Body of pancreas (tissue), 4 donors: ENCODE data around the gene GPC2. TPM values are rescaled to one million over a fixed set of nuclear protein-coding genes. Genes with fewer than 3 reads are reported as not detected.

ENCODE experiments used
- ATAC-seq: fragments of 150-250 bp; one replicate; pipeline ENCODE4 v1.9.1; 2016
- DNase-seq, 4 donors: peaks; one replicate each; pipeline ENCODE4 v3.0.0-alpha.2; 2019
- H3K27ac ChIP-seq, 4 donors: fragments of 200-600 bp; sonication (generic); 1 replicate in 3 of 4; 2 replicates in 1 of 4; pipeline versions ENCODE4 v1.5.1 to v1.6.1; 2016 to 2019; ENCODE audit warnings: mild to moderate bottlenecking in 1 of 4, mixed read lengths in 1 of 4, moderate library complexity in 1 of 4
- H3K27me3 ChIP-seq, 2 donors: fragments of 200-600 bp; sonication (generic); one replicate each; pipeline ENCODE4 v1.6.0; 2016; ENCODE audit warnings: mild to moderate bottlenecking in 1 of 2
- H3K36me3 ChIP-seq, 2 donors: fragments of 200-600 bp; sonication (generic); replicated peaks in 1 of 2; 2 replicates each; pipeline ENCODE4 v1.5.1; 2016; ENCODE audit warnings: low read depth in 2 of 2; ENCODE audit not compliant: insufficient read depth in 1 of 2
- H3K4me1 ChIP-seq: fragments of 200-600 bp; sonication (generic); one replicate; pipeline ENCODE4 v1.6.0; 2016
- H3K4me3 ChIP-seq, 2 donors: fragments of 200-600 bp; sonication (generic); 1 replicate in 1 of 2; 2 replicates in 1 of 2; pipeline ENCODE4 v1.5.1; 2016 to 2019
- H3K9me3 ChIP-seq, 3 donors: fragments of 200-600 bp; sonication (generic); 1 replicate in 2 of 3; 2 replicates in 1 of 3; pipeline ENCODE4 v1.5.1; 2016
- CTCF ChIP-seq, 7 experiments: fragments of 450-650 bp in 4 of 7; fragments of 200-600 bp in 3 of 7; sonication (generic) in 3 of 7; IDR thresholded peaks; one replicate each; pipeline ENCODE4 v1.5.1; 2016 to 2019; ENCODE audit warnings: antibody characterized with exemption in 7 of 7
- POLR2A ChIP-seq, 3 donors: fragments of 450-650 bp; IDR thresholded peaks; one replicate each; pipeline ENCODE4 v1.6.1; 2016; ENCODE audit warnings: antibody characterized with exemption in 3 of 3, mild to moderate bottlenecking in 2 of 3
- WGBS, 2 donors: methylation state at CpG; one replicate each; pipeline ENCODE4 v1.1.5; 2017; 5-methylcytosine and 5-hydroxymethylcytosine counted together
- intact Hi-C: fragments of 100-400 bp; cut with DNase I; formaldehyde crosslinking; loops from one replicate; pipeline ENCODE4 v1.15.1; 2023
- total RNA-seq, 2 donors: library from RNA; depleted of rRNA; stranded (reverse); fragments of >200 nt; gene quantifications; one replicate each; pipeline ENCODE4 v1.1.0, GENCODE V29; 2016

Gene GPC2
- total RNA-seq, 2 donors from 2014 or later: 0.99 to 1.6 TPM

GRCh38 chr7:100127866-100128636 is 49.1 kb downstream of the GPC2 start:
- Histone ChIP-seq H3K27me3 (no peaks in the 10 kb centered on the region), H3K27ac (peak overlapping the region; percentile 94 to 99 (median 98)), H3K9me3 (no peaks in the 10 kb centered on the region), H3K36me3 (no peaks in the 10 kb centered on the region), H3K4me3 (peak overlapping the region; percentile 73 to 82), H3K4me1 (peaks cover 48% of the 10 kb centered on the region)
- TF ChIP-seq CTCF (IDR thresholded peaks at IDR 0.05) (no peak), POLR2A (IDR thresholded peaks at IDR 0.05) (no peak)
- 3 to 7% methylated on average over 9 to 37 of the region's 37 CpGs for WGBS, 2 donors
- intact Hi-C loops: no loop called here
- DNase-seq (peak in 2 of 4 donors; percentile 26 to 28), ATAC-seq (no peak)

- Histone ChIP-seq H3K27me3 (no peaks in the 10 kb centered on the region), H3K4me3 (peak within 1 kb of the TSS; percentile 73 to 82), H3K27ac (peak within 1 kb of the TSS; percentile 94 to 99 (median 98)), H3K4me1 (peaks cover 42% of the 10 kb centered on the region), H3K9me3 (no peaks in the 10 kb centered on the region), H3K36me3 (no peaks in the 10 kb centered on the region)
- peak; percentile 91 to 94 (median 93) for DNase-seq
- TF ChIP-seq CTCF (IDR thresholded peaks at IDR 0.05): no peak
- peak; percentile 12 to 73 (median 68) for TF ChIP-seq POLR2A (IDR thresholded peaks at IDR 0.05)
- intact Hi-C loops: no loop called here
- peak; percentile 90 for ATAC-seq
- 0 to 1% methylated on average over 41 to 64 of the region's 85 CpGs for WGBS, 2 donors
Observed at GRCh38 chr7:100126931-100127865, 50.0 kb downstream of the GPC2 start, which contains the start of gene MBLAC1. Gene MBLAC1 (plus strand): TSS chr7:100126967. CDS start chr7:100127396, 429 bp downstream.

- TF ChIP-seq CTCF (IDR thresholded peaks at IDR 0.05) (peak in 1 of 7 experiments; percentile 22), POLR2A (IDR thresholded peaks at IDR 0.05) (no peak)
- H3K36me3 ChIP-seq: no peaks in the 10 kb centered on the region
- no peaks in the 10 kb centered on the region for H3K9me3 ChIP-seq
- H3K27me3 ChIP-seq: no peaks in the 10 kb centered on the region
- intact Hi-C loops: no loop called here
- H3K4me3 ChIP-seq: peak overlapping the region; percentile 73 to 82
- ATAC-seq (no peak), DNase-seq (no peak)
- WGBS, 2 donors: 12% methylated on average over 29 of the region's 29 CpGs
- peak overlapping the region; percentile 94 to 99 (median 98) for H3K27ac ChIP-seq
- H3K4me1 ChIP-seq: peaks cover 38% of the 10 kb centered on the region
Observed at GRCh38 chr7:100126239-100126930, 50.8 kb downstream of the GPC2 start.

- 79 to 80% methylated on average over 4 of the region's 4 CpGs for WGBS, 2 donors
- ATAC-seq (no peak), DNase-seq (no peak)
- Histone ChIP-seq H3K4me3 (no peak overlapping the region), H3K27me3 (no peaks in the 10 kb centered on the region), H3K9me3 (no peaks in the 10 kb centered on the region), H3K27ac (no peak overlapping the region), H3K36me3 (no peaks in the 10 kb centered on the region), H3K4me1 (peaks cover 38% of the 10 kb centered on the region)
- TF ChIP-seq CTCF (IDR thresholded peaks at IDR 0.05) (no peak), POLR2A (IDR thresholded peaks at IDR 0.05) (no peak)
- intact Hi-C loops: no loop called here
Observed at GRCh38 chr7:100124301-100125230, 52.6 kb downstream of the GPC2 start.
